NCI-H1092 (cell line): ENCODE results near the gene S100A7.

ENCODE experiments used
- DNase-seq: peaks from one replicate; lab custom pipeline; 2025; lab: John Stamatoyannopoulos, UW

The S100A7 gene

DNA sequence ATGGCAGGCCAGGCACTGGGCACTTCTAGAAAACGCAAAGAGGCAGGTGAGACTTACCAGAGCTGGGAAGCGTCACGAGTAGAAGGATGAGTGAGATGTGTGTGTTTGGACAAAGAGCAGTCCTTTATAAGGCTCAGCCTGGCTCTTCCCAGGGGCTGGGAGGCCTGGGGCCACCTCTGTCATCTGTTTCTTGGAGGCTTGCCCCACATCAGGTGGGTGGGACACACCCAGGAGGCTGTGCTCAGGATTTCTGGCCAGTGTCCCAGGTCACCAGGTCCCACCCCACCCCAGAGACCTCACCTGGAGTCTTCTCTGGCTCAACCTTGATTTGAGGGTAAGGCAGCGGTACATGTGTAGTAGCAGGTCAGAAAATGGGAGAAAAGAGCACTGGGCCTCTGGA, at the start of gene S100A7:
S100A7 (minus strand) TSS at position 101 of the 400 bp plus-strand sequence. CDS start 1,638 bp downstream, outside the sequence.
- no peak for DNase-seq

- peak; percentile 26 for DNase-seq
Measured at GRCh38 chr1:153509729-153510354, 49.4 kb upstream of the S100A7 start.

GRCh38 chr1:153509036-153509435, 48.6 kb upstream of the S100A7 start:
- DNase-seq: no peak

DNA sequence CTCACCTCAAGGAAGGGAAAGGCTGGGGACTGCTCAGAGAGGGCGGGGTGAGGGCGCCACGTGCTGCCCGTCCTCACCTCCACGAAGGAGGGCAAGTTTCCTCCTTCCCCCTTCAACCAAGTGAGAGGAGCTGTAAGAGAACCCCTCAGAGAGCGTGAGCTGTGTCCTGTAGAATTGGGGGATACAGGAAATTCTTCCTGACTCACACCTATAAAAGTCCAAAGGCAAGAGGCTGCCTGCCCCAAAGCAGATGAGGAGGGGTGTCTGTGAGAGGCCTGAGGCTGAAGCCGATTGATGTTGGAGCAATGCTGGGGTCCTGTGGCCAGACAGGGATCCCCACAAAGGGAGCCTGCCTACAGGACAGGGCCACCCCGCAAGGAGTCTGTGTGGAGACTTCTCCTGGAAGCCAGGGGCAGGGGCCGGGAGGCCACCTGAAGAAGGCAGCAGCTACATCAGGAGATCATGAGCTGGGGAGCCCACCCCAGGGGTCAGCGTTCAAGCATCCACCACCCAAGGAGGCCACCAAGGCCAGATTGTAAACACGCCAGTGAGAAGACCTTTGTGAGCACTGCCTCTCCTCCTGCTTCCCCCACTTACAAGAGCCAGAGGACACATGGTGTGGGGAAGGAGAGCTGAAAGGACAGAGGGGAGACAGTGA, 47.6 kb upstream of the S100A7 start:
- DNase-seq: no peak

- no peak for DNase-seq
Measured at GRCh38 chr1:153506831-153507413, 46.5 kb upstream of the S100A7 start.

DNA sequence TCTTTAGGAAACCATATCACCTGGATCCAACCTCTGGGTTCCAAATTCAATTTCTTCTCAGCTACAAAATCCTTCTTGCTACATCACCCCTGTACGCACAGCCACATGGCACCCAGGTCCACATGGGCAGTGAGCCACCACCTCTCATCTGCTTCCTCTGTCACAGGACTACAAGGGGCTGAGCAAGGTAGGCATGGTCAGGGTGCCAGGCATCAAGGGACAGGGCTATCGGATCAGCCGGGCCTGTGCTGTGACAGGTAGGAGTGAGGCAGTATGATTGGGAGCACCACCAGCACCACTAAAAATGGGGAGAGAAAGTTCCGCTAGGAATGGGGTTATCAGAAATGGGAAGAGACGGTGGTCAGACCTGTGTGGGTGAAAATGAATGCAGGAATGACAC, 45.9 kb upstream of the S100A7 start:
- no peak for DNase-seq

DNA sequence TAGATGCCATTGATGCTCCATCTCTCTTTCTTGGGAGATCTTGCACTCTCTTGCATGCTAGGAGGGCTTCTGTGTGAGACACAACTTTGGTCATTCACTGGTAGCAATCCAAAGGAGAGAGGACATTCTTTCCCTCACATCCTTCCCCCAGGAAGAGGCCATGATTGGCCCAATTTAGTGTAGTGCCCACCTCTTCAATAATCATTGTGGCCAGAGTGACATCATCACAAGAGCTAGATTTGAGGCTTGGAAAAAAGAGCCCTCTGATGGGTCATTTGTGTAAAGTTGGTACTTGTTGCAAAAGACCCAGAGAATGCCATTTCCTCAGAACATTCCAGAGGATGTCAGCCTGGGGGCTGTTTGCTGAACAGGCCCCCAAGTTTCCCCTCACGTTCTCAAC, 45.1 kb upstream of the S100A7 start:
- no peak for DNase-seq

GRCh38 chr1:153503766-153504165, 43.3 kb upstream of the S100A7 start:
- no peak for DNase-seq

GRCh38 chr1:153498746-153499145, 38.3 kb upstream of the S100A7 start:
- DNase-seq: no peak

DNA sequence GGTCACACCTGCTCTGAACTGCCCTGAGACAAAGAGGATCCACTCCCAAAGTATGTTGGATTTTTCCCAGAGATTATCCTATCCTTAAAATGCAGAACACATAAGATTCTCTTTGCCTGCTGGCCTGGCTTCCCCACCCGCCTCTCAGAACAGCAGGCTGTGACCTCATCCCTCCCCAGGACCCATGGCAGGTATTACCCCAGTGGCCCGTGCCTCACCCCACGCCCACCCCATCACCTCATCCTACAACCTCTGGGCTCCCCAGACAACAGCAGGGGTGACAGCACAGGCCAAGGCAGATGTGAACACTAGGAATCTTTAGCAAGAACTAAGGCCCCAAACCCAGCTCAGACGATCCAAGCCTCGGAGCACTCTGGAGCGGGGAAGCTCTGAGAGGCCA, 35.1 kb upstream of the S100A7 start:
- DNase-seq: no peak

- peak; percentile 85 for DNase-seq
Measured at GRCh38 chr1:153494976-153495535, 34.6 kb upstream of the S100A7 start.

- no peak for DNase-seq
Measured at GRCh38 chr1:153493343-153493960, 33.0 kb upstream of the S100A7 start.

DNA sequence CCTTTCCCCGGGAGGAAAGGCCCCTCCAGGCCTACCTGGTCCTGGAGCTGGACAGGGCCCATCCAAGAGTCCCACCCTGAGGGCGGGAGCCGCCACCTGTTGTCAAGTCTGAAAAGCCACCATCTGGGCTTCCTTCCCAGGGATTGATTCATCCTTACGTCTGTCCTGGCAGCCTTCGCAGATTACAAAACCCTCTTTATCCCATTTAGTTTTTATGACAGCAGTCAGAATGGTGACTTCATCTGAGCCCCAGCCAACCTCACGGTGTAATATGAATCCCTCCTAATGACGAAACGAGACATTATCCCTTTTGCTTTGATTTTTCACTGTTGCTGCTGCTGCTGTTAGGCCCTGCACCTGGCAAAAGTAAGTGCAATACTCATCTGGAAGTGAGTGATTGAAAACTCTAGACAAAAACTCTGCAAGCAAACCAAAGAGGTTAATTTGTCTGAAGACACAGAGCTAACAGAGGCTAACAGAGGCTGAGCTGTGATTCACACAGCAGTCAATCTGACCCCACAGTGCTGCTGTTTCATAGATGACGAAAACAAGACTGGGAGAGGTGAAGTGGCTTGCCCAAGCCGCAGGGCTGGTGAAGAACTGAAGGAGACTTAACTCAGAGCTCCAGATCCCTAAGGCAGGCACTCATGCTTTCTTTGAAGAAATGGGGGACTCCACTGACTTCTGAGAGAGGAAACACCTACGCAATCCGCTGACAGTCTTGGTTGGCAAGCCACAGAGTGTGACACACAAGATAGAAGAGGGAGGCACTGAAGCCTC, 30.0 kb upstream of the S100A7 start:
- peak; percentile 88 for DNase-seq

- no peak for DNase-seq
Measured at GRCh38 chr1:153488731-153489130, 28.3 kb upstream of the S100A7 start.

DNA sequence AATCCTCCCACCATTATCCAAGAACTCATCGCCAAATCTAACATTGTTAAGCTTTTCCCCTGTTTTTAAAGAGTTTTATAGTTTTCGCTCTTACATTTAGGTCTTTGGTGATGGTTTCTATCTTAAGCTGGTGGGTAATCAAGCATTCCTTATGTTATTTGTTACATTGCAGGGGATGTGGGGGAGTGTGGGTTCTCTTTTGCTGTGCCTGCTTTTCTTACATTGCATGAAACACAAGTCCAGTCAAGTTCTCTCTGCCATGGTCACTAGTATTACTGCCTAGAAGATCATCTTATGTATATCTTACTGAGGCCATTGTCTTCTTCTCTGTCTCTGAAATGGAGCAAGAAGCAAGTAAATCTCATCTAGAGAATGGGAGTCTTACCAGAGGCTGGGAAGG, 27.3 kb upstream of the S100A7 start:
- DNase-seq: no peak

- DNase-seq: peak; percentile 91
Measured at GRCh38 chr1:153485863-153486262, 25.4 kb upstream of the S100A7 start.

DNA sequence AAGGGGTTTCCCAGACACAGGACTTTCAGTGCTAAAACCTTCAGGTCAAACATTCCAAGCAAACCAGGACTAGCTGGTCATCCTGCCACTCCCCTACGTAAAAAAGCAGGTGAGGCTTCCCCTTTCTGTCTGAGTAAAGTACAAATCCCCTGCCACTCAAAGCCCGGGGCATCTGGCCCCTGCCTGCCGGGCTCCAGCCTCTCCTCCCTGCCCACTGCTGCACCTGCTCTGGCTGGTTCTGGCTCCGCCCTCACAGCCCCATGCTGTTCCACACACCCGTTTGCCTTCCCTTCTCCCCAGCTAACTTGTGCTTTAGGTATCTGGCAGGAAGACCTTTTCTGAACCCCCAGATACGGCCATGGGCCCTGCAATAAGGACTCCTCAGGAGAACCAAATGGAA, 23.3 kb upstream of the S100A7 start:
- peak; percentile 81 for DNase-seq

DNA sequence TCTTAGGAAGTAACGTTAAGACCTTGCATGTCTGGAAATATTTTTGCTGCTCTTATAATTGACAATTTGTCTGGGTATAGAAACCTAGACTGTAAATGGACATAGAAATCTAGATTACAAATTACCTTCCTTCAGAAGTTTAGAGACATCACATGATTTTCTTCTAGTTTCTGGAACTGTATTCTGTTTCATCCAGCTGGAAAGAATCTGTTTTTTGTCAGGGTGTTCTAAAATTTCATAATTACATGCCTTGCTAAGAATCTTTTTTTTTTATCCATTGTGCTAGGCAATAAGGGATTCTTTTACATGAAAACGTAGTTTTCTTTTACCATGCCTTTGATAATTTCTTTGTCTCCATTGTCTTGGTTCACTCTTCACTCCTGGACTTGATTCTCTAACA, 20.7 kb upstream of the S100A7 start:
- no peak for DNase-seq

DNA sequence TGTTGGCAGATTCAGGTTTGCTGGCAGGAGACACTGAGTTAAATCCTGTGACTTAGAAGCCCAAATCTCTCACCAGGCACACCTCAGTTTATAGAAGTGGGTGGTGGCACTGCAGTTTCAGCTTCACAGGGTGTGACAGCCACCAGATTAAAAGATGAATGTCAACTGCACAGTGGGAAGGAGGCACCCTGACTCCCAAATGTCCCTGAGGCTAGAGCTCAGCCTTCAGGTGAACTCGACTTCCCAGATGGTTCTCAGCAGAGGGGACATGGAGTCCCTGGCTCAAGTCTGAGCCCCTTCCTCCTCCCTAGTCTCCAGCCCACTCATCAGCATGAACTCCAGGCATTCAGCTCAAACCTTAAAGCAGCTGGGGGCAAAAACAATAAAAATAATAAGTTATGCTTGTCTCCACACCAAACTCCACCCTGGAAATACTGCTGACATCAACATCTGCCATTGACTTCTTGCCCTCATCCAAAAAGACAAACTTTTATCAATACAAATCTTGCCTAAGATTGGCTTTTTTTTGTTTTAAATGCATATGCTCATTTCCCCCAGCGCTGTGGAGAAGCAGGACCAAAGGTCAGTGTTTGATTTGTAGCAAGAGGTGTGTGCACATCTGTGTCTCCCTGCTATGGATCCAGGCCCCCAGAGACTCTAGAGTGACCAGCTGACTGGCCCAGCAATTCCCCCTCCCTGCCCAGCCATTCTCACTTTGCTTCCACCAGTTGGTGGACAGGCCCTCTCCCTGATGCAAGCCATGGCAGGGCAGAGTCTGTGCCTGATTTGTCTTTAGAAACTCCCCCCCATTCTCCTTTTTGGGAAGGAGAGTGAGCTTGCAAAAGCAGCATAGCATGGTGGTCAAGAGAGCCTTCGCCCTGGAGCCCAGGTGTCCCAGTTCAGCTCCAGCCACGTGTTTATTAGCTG, 18.5 kb upstream of the S100A7 start:
- no peak for DNase-seq

DNA sequence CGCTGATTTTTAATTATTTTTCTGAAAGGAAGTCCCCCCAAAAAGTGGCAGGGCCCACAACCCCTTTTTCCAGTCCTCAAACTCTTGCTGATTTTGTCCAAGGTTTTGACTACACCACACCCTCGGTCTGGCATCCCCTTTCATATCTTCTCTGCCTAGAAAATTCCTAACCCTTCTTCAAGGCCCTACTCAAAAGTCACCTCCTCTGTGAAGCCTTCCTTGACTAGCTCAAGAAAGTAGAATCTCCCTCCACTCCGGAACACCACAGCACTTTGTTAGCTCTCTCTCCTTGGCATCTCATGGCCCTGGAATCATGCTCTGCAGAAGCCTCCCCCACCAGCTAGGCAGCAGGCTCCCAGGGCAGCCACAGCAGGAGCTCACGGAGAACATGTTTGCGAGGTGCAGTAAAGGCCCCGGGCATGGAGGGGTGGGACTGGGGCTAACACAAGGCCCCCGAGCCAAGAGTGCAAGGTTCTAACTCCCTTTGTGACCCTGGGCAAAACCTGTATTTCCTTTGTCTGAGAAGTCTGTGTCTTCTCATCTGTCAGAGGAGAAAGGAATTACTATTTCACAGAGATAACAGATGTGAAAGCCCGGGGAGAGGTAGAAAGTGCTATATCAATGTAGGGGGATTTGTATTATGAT, 17.7 kb upstream of the S100A7 start:
- DNase-seq: no peak
